ENCODE results near the gene AADACL3.

- TF ChIP-seq CTCF (conservative IDR thresholded peaks at IDR 0.05; ENCODE audit: low read length) (no peak), EZH2phosphoT487 (IDR thresholded peaks at IDR 0.05; ENCODE audit: borderline replicate concordance) (no peak)
Measured at GRCh38 chr1:12717301-12717838, 1.5 kb downstream of the AADACL3 start.
